Ovary (tissue), 1 donor: ENCODE measurements around the gene SLC41A3.

Experiments used
- EP300 ChIP-seq: sonication (generic); formaldehyde crosslinking; IDR thresholded peaks from one replicate; pipeline ENCODE4 v1.6.1; 2017; ENCODE audit warnings: antibody characterized with exemption
- POLR2A ChIP-seq: fragments of 450-650 bp; IDR thresholded peaks from one replicate; pipeline ENCODE4 v1.6.1; 2017; ENCODE audit warnings: antibody characterized with exemption, mild to moderate bottlenecking, moderate library complexity

GRCh38 chr3:126077754-126078153 is 6.2 kb downstream of the SLC41A3 start:
- TF ChIP-seq POLR2A = no peak
- TF ChIP-seq EP300 = no peak
